LNCaP clone FGC (cell line): ENCODE measurements around the gene PACS2.

Experiments used
- DNase-seq: peaks from one replicate; pipeline ENCODE4 v3.0.0-alpha.2; 2011; ENCODE audit warnings: low read depth
- H3K4me3 ChIP-seq: 2 replicates; pipeline ENCODE4 v1.5.1; 2011; ENCODE audit warnings: mild to moderate bottlenecking, low read depth, low read length, control low read depth
- TF ChIP-seq, protein P1 (sequence below): IDR thresholded peaks from 2 replicates; pipeline ENCODE4 v1.5.1; 2012; ENCODE audit warnings: mild to moderate bottlenecking; ENCODE audit not compliant: control insufficient read depth, insufficient read depth; ENCODE audit errors: extremely low read depth

The PACS2 gene

DNA sequence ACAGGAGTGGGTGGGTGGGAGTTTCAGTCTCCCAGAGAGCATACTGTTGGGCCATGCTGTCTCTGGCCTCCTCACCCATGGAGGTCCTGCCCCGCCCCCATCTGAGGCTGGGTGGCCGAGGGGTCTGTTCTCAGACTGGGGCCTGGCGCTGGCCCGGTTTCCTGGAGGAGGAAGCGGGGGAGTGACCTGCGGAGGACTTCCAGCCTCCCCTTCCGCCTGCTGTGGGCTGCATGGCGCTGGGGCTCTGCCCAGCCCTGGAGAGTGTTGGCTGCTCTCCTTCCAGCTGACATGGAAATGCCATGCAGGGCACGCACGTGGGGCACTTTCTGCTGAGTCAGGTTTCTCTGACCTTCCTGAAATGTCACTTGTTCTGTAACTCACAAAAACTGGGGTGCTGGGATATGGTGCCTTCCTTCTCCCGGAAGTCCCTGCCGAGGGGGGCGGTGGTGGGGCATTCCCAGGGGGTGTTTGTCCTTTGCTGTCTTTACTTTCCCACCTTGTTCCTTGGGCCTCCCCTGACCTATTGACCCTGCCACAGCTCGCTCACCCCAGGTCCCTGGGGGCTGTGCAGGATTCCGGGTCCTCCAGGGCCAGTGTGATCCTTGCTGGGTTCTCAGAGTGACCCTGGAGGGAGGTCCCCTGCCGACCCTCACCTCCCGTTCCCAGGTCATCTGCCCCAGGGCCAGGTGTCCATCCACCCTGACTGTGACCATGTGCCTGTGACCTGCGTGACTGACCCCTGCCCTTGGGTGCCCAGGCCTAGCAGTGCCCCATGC is 23.6 kb downstream of the PACS2 start:
- DNase-seq = no peak
- TF ChIP-seq, protein P1, sequence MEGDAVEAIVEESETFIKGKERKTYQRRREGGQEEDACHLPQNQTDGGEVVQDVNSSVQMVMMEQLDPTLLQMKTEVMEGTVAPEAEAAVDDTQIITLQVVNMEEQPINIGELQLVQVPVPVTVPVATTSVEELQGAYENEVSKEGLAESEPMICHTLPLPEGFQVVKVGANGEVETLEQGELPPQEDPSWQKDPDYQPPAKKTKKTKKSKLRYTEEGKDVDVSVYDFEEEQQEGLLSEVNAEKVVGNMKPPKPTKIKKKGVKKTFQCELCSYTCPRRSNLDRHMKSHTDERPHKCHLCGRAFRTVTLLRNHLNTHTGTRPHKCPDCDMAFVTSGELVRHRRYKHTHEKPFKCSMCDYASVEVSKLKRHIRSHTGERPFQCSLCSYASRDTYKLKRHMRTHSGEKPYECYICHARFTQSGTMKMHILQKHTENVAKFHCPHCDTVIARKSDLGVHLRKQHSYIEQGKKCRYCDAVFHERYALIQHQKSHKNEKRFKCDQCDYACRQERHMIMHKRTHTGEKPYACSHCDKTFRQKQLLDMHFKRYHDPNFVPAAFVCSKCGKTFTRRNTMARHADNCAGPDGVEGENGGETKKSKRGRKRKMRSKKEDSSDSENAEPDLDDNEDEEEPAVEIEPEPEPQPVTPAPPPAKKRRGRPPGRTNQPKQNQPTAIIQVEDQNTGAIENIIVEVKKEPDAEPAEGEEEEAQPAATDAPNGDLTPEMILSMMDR = no peak

DNA sequence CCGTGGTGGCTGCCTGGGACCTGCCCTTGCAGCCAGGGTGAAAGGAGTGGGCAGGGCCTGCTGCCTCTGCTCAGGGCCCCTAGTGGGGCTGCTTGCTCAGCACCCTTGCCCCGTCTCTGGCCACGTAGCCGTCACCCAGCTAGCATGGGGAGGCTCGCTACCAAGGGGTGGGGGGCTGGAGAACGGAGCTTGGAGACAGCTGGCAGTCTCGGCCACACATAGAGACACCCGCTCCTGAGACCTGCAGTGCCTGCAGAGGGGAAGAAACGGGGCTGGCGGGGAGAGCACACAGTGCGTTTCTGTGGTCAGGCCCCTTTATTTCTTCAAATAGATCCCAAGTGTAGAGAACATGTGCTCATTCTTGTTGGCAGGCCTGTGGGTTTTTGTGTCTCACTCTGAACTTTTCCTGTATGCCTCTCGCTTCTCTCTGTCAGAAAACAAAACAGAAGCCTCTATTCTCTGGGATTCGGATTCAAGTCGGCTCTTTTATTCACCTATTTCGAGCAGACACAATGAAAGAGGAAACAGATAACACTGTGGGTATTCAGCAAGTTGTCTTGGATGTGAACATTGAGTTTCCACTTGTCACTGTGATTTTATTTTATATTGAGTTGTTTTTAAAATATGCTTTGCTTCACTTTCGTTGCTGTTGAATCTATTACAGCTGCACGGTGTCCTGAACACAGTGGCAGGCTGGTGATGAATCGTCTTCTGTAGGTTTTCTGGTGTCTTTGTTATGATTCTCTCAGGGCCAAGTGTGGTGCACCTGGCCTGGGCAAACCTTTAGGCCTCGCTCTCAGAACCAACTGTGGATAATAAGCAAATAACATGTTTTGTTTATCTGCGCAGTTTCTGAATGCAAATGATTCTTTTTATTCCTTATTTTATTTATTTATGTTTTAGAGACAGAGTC is 26.5 kb downstream of the PACS2 start:
- TF ChIP-seq, protein P1 = no peak
- no peak overlapping the region for H3K4me3 ChIP-seq
- no peak for DNase-seq

More for the DNA sequence above, 23.6 kb downstream of the PACS2 start:
- no peak overlapping the region for H3K4me3 ChIP-seq

DNA sequence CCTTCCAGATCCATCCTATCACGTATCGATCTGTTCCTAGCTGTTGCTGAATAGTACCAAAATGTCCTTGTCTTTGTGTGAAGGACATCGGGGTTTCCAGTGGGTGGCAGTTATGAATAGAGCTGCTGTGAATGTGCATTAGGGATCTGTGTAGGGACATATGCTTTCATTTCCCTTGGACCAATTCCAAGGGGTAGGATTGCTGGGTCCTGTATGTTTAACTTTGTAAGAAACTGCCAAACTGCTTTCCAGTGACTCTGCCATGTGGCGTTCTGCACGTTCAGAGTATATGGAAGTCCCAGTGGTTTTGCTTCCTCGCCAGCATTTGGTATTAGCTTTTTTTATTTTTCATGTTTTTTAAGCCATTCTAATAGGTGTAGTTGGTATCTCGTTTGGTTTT is 28.6 kb downstream of the PACS2 start:
- no peak overlapping the region for H3K4me3 ChIP-seq
- TF ChIP-seq, protein P1 = no peak
- peak; percentile 74 for DNase-seq

DNA sequence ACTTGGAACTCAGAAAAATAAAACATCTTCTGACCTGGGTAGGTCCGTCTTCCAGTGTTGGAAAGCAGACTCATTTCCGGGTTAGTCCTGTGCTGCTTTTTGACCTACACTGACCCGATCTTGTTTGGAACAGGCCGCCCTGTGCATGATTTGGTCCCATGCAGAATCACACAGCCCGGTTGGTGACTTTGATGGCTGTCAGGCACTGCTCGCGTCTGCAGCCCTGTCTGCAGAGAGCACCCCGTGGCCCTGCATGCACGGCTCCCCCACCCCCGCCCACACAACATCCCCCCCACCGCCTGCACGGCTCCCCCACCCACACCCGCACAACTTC is 31.6 kb downstream of the PACS2 start:
- TF ChIP-seq, protein P1 = no peak
- H3K4me3 ChIP-seq = no peak overlapping the region
- DNase-seq = no peak

- TF ChIP-seq, protein P1 = no peak
- no peak overlapping the region for H3K4me3 ChIP-seq
- DNase-seq = no peak
These were observed 32.5 kb downstream of the PACS2 start for GRCh38 chr14:105346876-105347586.

DNA sequence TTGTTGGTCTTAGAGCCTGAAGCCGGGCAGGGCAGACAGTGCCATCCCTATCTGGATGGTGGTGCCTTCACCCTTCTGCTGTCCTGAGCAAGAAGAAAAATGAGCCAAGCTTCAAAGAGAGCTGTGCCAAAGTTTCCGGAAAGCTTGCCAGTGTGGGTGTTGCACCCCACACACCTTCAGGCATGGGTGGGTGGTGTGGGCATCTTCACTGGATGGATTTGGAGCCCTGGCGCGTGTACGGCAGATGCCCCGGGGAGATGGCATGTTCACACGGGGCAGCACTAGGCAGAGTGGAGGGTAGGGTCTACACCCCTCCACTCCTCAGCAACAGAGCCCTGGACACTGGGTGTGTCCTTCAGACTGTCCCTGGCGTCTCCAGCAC is 33.0 kb downstream of the PACS2 start:
- no peak for DNase-seq
- H3K4me3 ChIP-seq = no peak overlapping the region
- TF ChIP-seq, protein P1 = no peak
